HG03064 (cell line): ENCODE measurements around the gene FAM89B.

Experiments
- ATAC-seq: cut with Tn5 transposase; IDR thresholded peaks from one replicate; pipeline ENCODE4 v1.9.1; 2021; ENCODE audit warnings: low read depth; ENCODE audit not compliant: unreplicated experiment

The FAM89B gene

GRCh38 chr11:65573391-65574079 lies 1.2 kb downstream of the FAM89B start:
- no peak for ATAC-seq

GRCh38 chr11:65574109-65574810 lies 1.9 kb downstream of the FAM89B start:
- ATAC-seq: no peak

- ATAC-seq: no peak
These were observed 2.7 kb downstream of the FAM89B start for GRCh38 chr11:65574811-65575567.

DNA sequence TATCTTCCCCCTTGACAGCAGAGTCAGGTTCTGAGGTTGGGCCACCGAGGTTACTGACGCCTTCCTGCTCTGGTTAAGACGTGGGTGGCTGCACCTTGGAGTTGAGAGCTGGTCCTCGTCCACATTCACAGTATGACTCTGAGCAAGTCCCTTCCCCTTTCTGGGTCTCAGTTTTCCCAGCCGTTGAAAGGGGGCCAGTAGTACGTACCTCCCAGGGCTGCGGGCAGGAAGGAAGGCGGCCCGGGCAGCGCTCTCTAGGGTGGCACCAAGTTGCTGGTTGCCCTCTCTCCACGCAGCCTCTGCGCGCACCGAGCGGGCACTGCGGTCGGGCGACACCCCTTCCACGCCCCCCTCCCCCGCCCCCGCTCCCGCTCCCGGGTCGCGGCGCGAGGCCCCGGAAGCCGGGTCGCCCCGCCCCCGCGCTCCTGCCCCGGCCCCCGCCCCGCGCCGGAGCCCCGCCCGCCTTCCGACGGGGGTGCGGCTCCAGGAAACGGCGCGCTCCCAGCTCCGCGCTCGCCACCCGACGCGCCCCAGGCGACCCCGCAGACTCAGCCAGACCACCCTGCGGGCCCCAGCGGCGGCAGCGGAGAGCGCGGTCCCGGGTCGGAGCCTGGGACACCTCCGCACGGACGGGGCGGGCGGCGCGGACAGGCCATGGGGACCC lies 3.4 kb downstream of the FAM89B start, which contains the start of gene EHBP1L1:
TSS of gene EHBP1L1 (plus strand) at position 486 of the 664 bp plus-strand sequence. CDS start 250 bp downstream, outside the sequence.
- no peak for ATAC-seq

- no peak for ATAC-seq
These were observed 4.0 kb downstream of the FAM89B start for GRCh38 chr11:65576232-65576866.

DNA sequence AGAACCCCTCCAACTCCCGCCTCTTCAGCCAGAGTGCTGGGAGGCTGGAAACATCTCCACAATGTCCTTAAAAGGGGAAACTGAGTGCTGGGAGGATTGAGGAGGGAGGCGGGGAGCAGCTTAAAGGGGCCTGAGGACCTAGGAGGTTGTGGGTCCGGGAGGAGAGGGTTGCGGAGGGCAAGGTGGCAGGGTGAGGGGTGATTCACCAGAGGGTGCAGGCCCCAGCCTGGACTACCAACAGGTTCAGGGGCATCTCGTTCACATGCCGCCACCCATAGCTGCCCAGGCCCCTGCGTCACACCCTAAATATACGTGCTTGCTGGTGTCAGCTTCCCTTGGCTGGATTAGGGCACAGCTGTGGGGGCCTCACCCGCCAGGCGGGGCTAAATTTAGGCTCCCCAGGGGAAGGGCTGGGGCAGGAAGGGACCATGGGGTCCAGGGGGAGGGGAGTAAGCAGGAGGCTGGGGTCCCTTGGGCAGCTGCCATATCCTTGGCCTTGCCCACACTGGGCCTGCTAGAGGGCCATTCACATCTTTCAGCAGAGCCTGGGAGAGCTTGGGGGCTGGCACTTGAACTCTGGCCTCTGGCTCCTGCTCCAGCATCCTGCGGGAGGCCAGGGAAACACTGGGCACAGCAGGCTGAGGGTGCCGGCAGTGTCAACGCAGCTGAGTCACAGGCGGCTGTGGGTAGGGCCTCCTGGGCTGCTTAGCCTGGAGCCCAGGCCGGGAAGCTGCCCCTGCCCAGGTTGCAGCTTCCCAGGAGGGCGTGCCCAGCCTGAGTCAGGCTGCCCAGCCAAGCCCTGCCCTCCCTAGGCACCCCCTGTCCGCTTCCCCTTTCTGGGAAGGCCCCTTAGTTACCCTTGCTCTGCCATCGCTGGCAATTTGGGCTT lies 4.8 kb downstream of the FAM89B start:
- no peak for ATAC-seq

- ATAC-seq: no peak
These were observed 5.4 kb downstream of the FAM89B start for GRCh38 chr11:65577756-65578109.

- no peak for ATAC-seq
These were observed 5.8 kb downstream of the FAM89B start for GRCh38 chr11:65578134-65578533.

- no peak for ATAC-seq
These were observed 6.3 kb downstream of the FAM89B start for GRCh38 chr11:65578667-65579066.

DNA sequence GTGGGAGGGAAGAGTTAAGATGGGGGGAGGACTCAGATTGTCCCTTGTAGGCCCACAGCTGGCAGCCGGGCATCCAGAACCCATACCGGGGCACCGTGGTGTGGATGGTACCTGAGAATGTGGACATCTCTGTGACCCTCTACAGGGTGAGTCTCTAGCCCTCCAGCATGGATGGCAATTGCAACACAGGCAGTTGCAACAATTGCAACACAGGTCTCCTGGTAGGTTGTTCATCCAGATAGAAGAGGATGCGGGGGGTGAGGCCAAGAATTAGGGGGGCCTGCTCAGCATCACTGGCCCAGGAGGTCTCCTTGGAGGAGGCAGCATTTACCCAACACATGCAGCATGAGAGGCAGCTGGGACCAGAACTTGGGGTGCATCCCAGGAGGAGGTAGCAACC lies 7.0 kb downstream of the FAM89B start:
- ATAC-seq: no peak

GRCh38 chr11:65580031-65580692 lies 7.8 kb downstream of the FAM89B start:
- no peak for ATAC-seq

- no peak for ATAC-seq
These were observed 8.4 kb downstream of the FAM89B start for GRCh38 chr11:65580756-65581155.

DNA sequence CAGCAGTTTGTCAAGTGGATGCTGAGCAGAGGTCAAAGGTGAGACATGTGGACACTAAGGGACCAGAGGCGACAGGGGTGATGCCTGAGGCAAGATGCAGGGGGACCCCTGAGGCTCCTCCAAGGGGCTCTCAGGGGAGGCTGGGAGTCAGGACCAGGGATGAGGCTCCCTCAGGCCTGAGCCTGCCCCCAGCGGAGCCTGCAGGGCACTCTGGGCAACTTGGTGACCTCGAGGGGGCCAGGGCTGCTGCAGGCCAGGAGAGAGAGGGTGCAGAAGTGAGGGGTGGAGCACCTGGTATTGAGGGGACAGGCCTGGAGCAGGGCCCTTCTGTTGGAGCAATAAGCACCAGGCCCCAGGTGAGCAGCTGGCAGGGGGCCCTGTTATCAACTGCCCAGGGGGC lies 9.6 kb downstream of the FAM89B start:
- no peak for ATAC-seq

DNA sequence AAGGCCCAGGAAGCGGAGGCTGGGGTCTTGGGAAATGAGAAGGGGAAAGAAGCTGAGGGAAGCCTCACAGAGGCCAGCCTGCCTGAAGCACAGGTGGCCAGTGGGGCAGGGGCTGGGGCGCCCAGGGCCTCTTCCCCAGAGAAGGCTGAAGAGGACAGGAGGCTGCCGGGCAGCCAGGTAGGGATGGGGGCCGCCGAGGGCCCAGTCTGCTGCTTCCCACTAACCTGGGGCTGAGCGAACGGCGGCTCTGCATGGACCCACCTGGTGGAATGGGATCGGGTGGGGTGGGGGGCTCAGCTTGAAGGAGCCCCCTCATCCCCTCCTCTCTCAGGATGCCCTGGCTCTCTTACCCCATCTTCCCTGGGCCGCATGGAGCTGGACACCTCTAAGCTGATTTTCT lies 11.3 kb downstream of the FAM89B start:
- no peak for ATAC-seq

DNA sequence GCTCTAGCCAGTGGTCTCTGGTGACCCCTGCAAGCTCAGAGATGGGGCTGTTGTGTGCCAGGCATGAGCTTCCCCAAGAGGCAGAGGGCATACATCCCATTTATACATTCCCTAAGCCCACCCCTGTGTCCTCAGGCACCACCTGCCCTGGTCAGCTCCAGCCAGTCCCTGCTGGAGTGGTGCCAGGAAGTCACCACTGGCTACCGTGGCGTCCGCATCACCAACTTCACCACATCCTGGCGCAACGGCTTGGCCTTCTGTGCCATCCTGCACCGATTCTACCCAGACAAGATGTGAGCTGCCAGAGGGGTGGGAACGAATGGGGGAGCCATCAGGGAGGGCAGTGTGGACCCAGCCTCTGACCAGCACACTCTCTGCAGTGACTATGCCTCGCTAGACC lies 11.8 kb downstream of the FAM89B start:
- ATAC-seq: no peak

GRCh38 chr11:65584723-65585171 lies 12.4 kb downstream of the FAM89B start:
- no peak for ATAC-seq

- ATAC-seq: no peak
These were observed 13.3 kb downstream of the FAM89B start for GRCh38 chr11:65585396-65586246.

- ATAC-seq: no peak
These were observed 13.9 kb downstream of the FAM89B start for GRCh38 chr11:65586247-65586630.
